Breast epithelium (tissue), 4 donors: ENCODE results near the gene BAZ2B. TPM values are rescaled to one million over a fixed set of nuclear protein-coding genes. Genes with fewer than 3 reads are reported as not detected.

ENCODE experiments used
- DNase-seq, 2 donors: peaks; one replicate each; pipeline ENCODE4 v3.0.0-alpha.2; 2019; ENCODE audit warnings: low spot score in 2 of 2
- H3K27ac ChIP-seq, 2 donors: fragments of 200-600 bp; sonication (generic) in 1 of 2; one replicate each; pipeline ENCODE4 v1.5.1; 2016 to 2019; ENCODE audit warnings: mild to moderate bottlenecking in 1 of 2
- H3K27me3 ChIP-seq, 2 donors: fragments of 200-600 bp; sonication (generic) in 1 of 2; one replicate each; pipeline versions ENCODE4 v1.5.1 to v1.6.0; 2017 to 2019; ENCODE audit warnings: control low read depth in 1 of 2, mild to moderate bottlenecking in 1 of 2
- H3K36me3 ChIP-seq: fragments of 200-600 bp; one replicate; pipeline ENCODE4 v1.5.1; 2019
- H3K4me1 ChIP-seq, 2 donors: fragments of 200-600 bp; sonication (generic); one replicate each; pipeline ENCODE4 v1.5.1; 2016 to 2019; ENCODE audit warnings: control low read depth in 1 of 2
- H3K4me3 ChIP-seq, 3 donors: fragments of 200-600 bp; sonication (generic); 1 replicate in 2 of 3; 2 replicates in 1 of 3; pipeline ENCODE4 v1.5.1; 2016 to 2019; ENCODE audit warnings: mild to moderate bottlenecking in 3 of 3, moderate library complexity in 2 of 3
- H3K9me3 ChIP-seq, 2 donors: fragments of 200-600 bp; sonication (generic) in 1 of 2; one replicate each; pipeline ENCODE4 v1.5.1; 2016 to 2019; ENCODE audit warnings: control low read depth in 1 of 2
- POLR2A ChIP-seq: fragments of 450-650 bp; IDR thresholded peaks from one replicate; pipeline ENCODE4 v1.6.1; 2016; ENCODE audit warnings: antibody characterized with exemption, mild to moderate bottlenecking, moderate library complexity
- POLR2AphosphoS5 ChIP-seq, 3 donors: sonication (generic); formaldehyde crosslinking; IDR thresholded peaks; one replicate each; pipeline ENCODE4 v1.6.1; 2017; ENCODE audit warnings: antibody characterized with exemption in 3 of 3
- intact Hi-C: fragments of 100-400 bp; cut with DNase I; formaldehyde crosslinking; loops from one replicate; pipeline ENCODE4 v1.15.1; 2023; ENCODE audit warnings: low total_unique reads
- total RNA-seq, 3 donors: library from RNA; depleted of rRNA; stranded (reverse); fragments of >200 nt; gene quantifications; one replicate each; pipeline ENCODE4 v1.1.0, GENCODE V29; 2016
- TF ChIP-seq, protein P1 (sequence below), 3 donors: fragments of 450-650 bp; IDR thresholded peaks; one replicate each; pipeline ENCODE4 v1.5.1; 2016 to 2017; ENCODE audit warnings: antibody characterized with exemption in 3 of 3, mild to moderate bottlenecking in 3 of 3, moderate library complexity in 3 of 3

BAZ2B gene
- total RNA-seq, 3 donors from 2014 or later = 86.1 to 250 (median 143) TPM

GRCh38 chr2:159349674-159350299, 266.6 kb downstream of the BAZ2B start:
- no peaks in the 10 kb centered on the region for H3K27me3 ChIP-seq
- TF ChIP-seq, protein P1, sequence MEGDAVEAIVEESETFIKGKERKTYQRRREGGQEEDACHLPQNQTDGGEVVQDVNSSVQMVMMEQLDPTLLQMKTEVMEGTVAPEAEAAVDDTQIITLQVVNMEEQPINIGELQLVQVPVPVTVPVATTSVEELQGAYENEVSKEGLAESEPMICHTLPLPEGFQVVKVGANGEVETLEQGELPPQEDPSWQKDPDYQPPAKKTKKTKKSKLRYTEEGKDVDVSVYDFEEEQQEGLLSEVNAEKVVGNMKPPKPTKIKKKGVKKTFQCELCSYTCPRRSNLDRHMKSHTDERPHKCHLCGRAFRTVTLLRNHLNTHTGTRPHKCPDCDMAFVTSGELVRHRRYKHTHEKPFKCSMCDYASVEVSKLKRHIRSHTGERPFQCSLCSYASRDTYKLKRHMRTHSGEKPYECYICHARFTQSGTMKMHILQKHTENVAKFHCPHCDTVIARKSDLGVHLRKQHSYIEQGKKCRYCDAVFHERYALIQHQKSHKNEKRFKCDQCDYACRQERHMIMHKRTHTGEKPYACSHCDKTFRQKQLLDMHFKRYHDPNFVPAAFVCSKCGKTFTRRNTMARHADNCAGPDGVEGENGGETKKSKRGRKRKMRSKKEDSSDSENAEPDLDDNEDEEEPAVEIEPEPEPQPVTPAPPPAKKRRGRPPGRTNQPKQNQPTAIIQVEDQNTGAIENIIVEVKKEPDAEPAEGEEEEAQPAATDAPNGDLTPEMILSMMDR (IDR thresholded peaks at IDR 0.05) = no peak
- no peak for TF ChIP-seq POLR2A
- no peak for TF ChIP-seq POLR2AphosphoS5 (IDR thresholded peaks at IDR 0.05)
- H3K4me3 ChIP-seq = no peak overlapping the region

GRCh38 chr2:159326569-159327255, 289.6 kb downstream of the BAZ2B start:
- H3K27me3 ChIP-seq = no peaks in the 10 kb centered on the region
- no peaks in the 10 kb centered on the region for H3K36me3 ChIP-seq
- TF ChIP-seq POLR2AphosphoS5 (IDR thresholded peaks at IDR 0.05) (no peak), POLR2A (no peak)
- TF ChIP-seq, protein P1 (IDR thresholded peaks at IDR 0.05) = no peak
- H3K4me3 ChIP-seq = no peak overlapping the region
- no peaks in the 10 kb centered on the region for H3K9me3 ChIP-seq
- no peak overlapping the region for H3K27ac ChIP-seq
- H3K4me1 ChIP-seq = no peaks in the 10 kb centered on the region
- DNase-seq = no peak
- intact Hi-C loops = loop anchor here (2.0 kb wide), 1 partner anchor 48 kb away; no protein-coding TSS in a partner anchor

More at GRCh38 chr2:159349674-159350299, 266.6 kb downstream of the BAZ2B start:
- intact Hi-C loops = no loop called here
- Histone ChIP-seq H3K36me3 (no peaks in the 10 kb centered on the region), H3K27ac (no peak overlapping the region), H3K4me1 (no peaks in the 10 kb centered on the region), H3K9me3 (no peaks in the 10 kb centered on the region)
- no peak for DNase-seq

DNA sequence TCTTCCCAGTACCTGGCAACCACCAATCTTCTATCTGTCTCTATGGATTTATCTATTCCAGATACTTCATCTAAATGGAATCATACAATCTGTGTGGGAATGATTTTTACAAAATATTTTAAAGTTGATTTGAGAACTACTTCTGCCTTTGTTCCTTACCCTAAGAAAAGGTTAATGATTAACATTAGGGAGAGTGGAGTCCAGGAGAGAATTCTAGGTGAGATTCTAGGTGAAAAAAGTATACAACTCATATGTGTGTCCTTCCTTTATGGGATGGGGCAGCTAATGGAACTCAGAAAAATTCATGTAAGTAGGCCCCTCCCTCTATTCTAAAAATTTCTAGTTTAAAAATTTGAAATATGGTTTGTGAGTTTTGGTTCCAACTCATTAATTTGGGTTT, 293.9 kb downstream of the BAZ2B start:
- Histone ChIP-seq H3K4me1 (no peaks in the 10 kb centered on the region), H3K4me3 (no peak overlapping the region), H3K27me3 (no peaks in the 10 kb centered on the region), H3K36me3 (peaks cover 5% of the 10 kb centered on the region), H3K9me3 (no peaks in the 10 kb centered on the region), H3K27ac (no peak overlapping the region)
- TF ChIP-seq, protein P1 (IDR thresholded peaks at IDR 0.05) = no peak
- TF ChIP-seq POLR2A (no peak), POLR2AphosphoS5 (IDR thresholded peaks at IDR 0.05) (no peak)
- intact Hi-C loops = no loop called here
- no peak for DNase-seq

DNA sequence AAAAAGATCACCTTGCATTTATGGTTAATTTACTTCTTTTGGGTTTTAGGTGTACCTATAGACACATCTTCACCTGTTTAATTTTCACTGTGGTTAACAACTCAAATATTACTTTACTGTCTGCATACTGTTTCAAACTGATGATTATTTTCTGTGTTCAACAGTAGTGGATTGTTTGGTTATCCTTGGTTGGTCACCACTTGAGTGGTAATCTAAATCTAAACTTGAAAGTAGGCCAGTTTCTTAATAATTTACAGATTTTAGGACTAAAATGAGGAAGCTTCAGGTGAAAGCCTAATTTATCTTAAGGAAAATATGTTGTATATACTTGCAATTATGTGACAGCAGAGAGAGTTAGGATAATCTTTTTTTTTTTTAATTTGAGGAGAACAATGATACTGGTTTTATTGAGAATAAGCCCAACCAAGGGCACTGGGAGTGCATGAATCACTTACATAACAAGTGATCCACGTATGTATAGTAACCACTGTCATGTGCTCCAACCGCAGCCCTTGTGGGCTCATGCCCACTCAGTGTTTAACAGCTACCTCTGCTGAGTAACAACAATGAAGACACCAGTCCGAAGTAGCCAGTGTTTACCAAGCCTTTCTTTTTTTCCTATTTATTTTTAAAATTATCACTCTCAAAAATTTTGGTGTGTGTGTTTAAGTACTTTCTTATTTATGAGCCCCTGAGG, 298.8 kb downstream of the BAZ2B start:
- H3K36me3 ChIP-seq = peaks cover 5% of the 10 kb centered on the region
- no peaks in the 10 kb centered on the region for H3K27me3 ChIP-seq
- H3K27ac ChIP-seq = no peak overlapping the region
- no peaks in the 10 kb centered on the region for H3K9me3 ChIP-seq
- TF ChIP-seq POLR2A = no peak
- TF ChIP-seq, protein P1 (IDR thresholded peaks at IDR 0.05) = no peak
- no peak for TF ChIP-seq POLR2AphosphoS5 (IDR thresholded peaks at IDR 0.05)
- no peak overlapping the region for H3K4me3 ChIP-seq
- no peak for DNase-seq
- H3K4me1 ChIP-seq = no peaks in the 10 kb centered on the region
- intact Hi-C loops = no loop called here

- Histone ChIP-seq H3K27ac (no peak overlapping the region), H3K9me3 (no peaks in the 10 kb centered on the region), H3K36me3 (no peaks in the 10 kb centered on the region), H3K4me3 (no peak overlapping the region), H3K27me3 (no peaks in the 10 kb centered on the region), H3K4me1 (no peaks in the 10 kb centered on the region)
- intact Hi-C loops = no loop called here
- TF ChIP-seq, protein P1 (IDR thresholded peaks at IDR 0.05) = no peak
- TF ChIP-seq POLR2A (no peak), POLR2AphosphoS5 (IDR thresholded peaks at IDR 0.05) (no peak)
- DNase-seq = no peak
Observed at GRCh38 chr2:159307942-159308341, 308.4 kb downstream of the BAZ2B start.
